Measurements from ENCODE around the gene DNAL1.

Gene DNAL1

DNA sequence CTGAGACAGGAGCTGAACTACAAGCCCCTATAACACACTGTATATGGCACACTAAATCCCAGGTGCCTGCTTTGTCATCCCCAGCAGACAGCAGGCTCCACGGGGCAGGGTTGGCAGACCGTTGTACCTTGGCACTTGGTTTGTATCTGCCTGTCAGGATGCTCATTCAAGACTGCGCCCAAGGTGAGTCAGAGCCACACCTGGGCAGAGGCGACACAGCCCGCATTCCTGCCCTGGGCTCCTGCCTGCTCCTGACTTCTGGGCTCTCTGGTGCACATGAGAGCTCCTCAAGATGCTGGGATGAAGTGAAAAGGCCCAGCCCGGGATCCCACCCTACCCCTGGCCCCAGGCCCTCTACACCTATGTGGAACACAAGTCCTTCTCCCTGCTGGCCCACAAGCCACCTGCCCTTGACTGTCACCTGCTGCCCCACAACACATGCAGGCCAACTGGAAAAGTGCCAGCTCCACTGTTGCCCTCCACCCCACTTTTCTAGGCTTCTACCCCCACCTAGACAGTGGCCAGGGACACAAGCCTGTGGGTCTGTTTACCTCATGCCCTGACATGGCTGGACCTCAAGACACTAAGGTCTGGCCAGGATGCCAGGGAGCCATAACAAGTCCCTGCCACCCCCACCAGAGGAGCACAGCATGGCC lies 100.2 kb downstream of the DNAL1 start:
- no peak for DNase-seq

DNA sequence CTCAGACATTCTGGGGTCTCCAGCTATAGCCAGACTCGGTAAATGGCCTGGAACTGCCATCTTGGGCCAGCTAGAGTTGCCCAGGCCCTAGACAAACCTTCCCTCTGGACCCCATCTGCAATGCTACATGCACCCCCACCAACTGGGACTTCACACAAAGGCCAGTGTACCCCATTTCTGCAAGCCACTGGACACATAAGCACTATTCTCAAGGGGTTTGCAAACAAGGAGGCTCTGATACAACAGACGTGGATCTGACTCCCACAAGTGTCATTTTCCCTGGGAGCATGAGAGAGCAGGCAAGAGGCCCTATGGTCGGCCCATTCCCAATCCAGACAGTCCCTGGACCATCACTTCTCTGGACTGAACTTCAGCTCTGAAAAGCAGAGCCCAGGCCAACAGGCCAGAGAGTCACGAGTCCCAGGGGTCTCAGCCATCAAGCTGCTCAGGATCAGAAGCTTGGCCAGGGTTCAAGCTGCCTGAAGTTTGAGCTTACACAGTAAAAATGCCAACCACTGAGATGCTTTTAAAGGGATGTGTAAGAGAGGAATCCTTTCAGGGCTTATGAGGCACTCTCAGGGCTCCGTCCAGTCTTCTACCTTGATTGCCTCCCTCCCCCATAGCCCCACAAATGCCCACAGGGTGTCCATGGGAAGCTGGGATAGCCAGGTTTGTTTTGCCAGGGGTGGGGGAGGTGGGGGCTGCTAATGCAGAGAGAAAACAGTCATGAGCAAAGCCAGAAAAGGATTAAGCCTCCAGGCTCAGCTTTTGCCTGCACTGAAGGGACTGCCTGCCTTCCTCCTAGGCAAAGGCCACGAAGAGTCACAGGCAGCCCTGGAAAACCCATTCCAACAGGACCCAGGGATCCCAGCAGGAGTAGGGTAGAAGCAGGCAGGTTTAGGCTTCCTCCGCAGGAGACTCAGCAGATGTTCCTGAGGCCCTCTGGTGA lies 101.1 kb downstream of the DNAL1 start:
- no peak for DNase-seq

DNA sequence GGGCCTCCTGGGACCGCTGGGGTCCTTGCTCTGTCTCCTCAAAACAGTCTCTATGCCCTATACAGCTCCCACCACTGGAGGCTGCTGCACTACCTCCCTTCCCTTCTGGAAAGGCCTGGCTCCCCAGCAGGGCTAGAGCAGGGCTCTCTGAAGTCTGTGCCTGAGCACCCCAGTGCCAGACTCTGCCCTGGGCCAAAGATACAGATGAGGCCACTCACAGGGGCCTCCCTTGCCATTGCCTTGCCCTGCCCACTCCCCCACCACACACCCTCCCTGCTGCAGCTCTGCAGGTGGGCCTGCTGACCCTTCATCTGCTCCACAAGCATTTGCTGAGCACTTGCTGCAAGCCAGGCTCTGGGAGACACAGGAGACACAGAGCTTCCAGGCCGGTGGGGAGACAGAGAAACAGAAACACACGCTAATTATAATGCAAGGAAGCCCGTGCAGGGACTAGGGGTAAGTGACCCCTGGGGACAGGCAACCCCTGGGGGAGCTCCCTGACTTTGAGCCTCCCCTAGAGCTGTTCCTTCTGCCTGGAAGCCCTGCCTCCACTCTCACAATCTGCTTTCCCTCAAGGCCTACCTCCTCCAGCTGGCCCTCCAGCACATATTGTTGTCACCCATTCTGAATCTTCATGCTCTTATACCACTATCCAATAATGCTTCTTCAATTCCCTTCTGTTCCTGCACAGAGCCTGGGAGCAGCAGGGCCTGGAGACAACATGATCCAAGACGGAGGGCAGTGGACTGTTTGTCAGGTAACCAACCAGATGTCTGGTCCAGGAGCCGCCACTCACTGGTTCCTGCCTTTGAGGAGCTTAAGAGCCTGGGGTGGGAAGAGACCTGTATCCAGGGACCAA lies 102.0 kb downstream of the DNAL1 start:
- no peak for DNase-seq

DNA sequence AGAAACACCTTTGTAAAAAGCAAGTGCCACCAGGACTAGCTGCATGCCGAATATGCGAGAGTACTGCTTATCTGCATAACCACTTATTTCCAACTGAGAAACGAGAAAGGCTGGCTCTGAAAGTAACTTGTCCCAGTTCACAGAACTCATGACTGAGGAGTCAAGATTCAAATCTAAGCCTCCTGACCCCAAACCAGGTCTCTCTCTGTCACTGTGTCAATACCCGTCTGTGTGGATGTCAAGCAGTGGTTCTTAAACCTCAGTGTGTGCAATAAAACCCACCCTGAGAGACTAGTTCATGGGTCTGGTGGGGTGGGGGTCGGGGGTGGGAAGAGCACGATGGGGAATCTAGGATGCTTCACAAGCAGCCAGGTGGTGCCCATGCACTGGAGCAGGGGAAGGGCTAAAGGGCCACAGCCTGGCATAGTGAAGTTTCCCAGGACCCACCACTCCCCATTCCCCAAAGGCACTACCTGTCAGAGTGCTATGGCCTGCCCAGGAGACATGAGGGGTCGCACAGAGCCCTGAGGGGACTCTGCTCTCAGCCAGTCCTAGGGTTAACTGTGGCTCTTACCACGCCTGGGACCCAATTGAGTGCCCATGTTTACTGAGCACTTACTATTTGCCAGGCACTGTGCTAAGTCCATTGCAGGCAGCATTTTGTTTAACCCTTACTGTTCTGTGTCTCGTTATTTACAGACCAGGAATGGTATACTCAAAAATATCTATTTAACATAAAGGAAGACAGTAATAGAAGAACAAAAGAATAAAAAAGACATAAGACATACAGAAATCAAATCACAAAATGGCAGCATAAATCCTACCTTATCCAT lies 102.8 kb downstream of the DNAL1 start:
- DNase-seq: no peak

DNA sequence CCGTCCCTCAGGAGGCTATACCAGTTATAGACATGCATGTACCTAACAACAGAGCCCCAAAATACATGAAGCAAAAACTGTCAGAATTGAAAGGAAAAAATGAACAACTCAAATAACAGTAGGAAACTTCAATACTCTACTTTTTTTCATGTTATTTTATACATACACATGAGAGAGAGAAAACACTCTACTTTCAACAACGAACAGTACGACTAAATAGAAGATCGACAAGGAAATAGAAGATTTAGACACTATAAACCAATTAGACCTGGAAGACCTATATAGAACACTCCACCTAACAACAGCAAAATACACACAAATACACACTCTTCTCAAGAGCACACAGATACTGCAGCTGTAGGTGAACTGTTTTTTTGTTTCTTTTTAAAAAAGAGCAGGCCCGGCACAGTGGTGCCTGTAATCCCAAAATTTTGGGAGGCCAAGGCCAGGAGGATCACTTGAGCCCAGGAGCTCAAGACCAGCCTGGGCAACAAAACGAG lies 104.1 kb downstream of the DNAL1 start:
- DNase-seq: no peak

DNA sequence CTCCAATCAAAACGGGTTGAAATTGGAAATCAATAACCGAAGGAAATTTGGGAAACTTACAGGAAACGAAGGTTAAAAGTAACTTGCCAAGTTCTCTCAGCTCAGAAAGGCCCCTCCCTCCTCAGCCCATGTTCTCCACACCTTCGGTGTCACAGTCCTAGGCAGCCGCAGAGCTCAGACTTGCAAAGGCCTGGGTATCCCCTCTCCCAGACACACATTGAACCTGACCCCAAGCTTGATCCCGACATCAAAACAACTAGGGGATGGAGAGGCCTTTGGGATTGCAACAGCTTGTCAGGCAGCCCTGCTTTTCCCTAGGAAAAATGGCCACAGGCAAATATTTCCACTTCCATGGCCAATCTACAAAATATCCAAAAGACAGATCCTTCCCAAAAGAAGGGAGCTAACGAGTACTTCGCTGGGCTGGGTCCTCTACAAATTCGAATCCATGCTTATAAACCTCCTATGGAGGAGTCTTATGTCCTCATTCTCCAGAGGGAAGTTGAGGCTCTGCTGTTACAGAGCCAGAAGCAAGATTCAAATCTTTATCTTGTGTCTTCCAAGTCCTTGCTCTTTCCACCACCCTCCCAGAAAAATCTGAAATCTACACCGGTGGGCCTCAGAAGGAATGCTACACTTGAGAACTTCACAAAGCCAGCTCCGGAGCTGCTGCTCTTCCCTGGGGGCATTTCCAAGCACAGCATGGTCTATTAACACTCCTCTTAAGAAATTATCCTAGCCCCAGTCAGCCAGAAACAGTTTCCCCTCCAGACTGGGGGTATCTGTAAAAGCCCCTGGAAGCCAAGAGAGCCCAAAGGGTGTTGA lies 105.1 kb downstream of the DNAL1 start:
- no peak for DNase-seq

DNA sequence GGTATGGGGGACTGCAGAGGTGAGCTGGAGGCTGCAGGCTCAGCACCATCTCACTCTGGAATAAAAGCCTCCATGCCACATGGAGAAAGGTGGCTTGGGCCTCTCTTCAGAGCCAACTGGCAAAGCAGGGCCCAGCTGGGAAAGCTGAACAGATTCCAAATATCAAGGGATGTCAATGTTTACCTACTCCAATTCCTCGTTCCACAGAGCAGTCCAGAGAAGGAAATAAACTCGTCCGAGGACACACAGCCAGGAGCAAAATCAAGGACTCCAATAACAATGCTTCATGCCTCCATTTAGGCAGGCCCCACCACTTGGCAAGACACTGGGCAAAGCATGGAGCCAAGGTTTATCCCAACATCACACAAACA lies 105.7 kb downstream of the DNAL1 start:
- no peak for DNase-seq

DNA sequence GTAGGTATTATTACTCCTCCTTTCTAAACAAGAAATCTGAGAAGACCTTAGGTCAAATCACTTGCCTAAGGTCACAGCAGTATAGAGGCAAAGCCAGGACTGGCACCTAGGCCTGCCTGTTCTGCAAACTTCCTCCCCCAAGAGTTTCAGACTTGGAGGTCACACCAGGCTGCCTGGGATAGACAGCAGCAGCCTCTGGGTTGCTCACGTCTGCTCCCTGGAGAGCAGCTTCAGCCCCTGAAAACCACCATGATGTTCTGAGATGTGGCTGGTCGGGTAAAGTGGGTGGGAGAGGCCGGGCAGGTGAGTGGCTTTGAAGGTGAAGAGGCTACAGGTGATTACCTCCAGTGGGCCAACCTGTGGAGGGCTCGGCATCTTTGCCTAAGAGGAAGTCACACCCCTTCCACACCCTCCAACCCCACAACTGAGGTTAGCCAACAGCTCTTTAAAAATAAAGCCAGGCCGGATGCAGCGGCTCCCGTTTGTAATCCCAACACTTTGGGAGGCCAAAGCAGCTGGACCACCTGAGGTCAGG lies 106.4 kb downstream of the DNAL1 start:
- no peak for DNase-seq

DNA sequence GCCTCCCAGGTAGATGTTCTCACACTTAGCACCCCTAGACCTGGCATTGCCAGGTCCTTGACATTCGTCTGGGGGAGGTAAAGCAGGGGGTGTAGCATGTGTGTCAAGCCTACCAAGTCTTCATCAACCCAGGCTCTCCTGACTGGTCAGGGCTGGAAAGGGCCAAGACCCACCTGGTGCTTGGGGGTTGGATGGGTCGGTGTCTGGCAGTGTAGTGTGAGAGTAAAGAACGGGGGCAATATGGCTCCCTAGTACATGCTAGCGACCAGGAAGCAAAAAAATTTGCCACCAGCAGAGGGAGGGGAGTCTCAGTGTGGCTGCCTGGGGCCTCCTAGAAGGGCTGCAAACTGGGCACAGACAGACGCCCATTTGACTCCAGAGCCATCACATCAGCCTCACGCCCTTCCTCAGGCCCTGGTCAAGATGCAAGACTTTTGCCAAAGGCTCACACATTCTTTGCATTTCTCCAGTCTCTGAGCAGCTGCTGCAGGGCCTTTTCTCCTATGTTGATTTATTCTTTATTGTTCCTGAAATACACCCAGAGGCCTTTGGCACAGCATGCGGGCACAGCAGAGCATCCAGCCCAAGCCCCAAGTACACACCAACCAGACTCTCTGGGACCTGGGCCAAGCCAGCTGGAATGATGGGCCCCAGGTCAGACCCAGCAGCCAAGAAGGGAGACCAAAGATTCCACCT lies 107.7 kb downstream of the DNAL1 start:
- peak; percentile 48 for DNase-seq

All from activated CD4-positive, alpha-beta T cell treated with anti-CD3 and anti-CD28 coated beads for 48 hours (primary cell).